SK-N-SH (cell line): ENCODE results near the gene CALD1. TPM values are rescaled to one million over a fixed set of nuclear protein-coding genes. Genes with fewer than 3 reads are reported as not detected.

Experiments used
- CTCF ChIA-PET: fragments of 300-600, 350-600 bp; formaldehyde crosslinking; extraction: SDS; loops from one replicate; lab custom pipeline; 2021; lab: Yijun Ruan, JAX
- POLR2A ChIA-PET: fragments of 350-600 bp; sonication (Branson Sonifier 250); formaldehyde crosslinking; extraction: SDS; loops from one replicate; lab custom pipeline; 2020; ENCODE audit warnings: antibody characterized with exemption, inconsistent platforms; lab: Yijun Ruan, JAX
- DNase-seq: peaks from one replicate; pipeline ENCODE4 v3.0.0; 2012
- H2AFZ ChIP-seq: fragments of 200-600 bp; sonication (generic); 2 replicates; pipeline ENCODE4 v1.8.1; 2016; ENCODE audit warnings: antibody characterized with exemption, mild to moderate bottlenecking, low read depth
- H3F3A ChIP-seq: fragments of 200-600 bp; sonication (generic); replicated peaks from 2 replicates; pipeline ENCODE3; 2016; ENCODE audit warnings: antibody characterized with exemption, mild to moderate bottlenecking; ENCODE audit not compliant: insufficient read depth
- H3K27ac ChIP-seq, 2 experiments: fragments of 200-500 bp in 1 of 2; fragments of 200-600 bp in 1 of 2; sonication (Bioruptor generic) in 1 of 2; sonication (generic), shearing (Covaris generic) in 1 of 2; 2 replicates each; pipeline versions ENCODE4 v1.5.1 to v1.6.1; 2014 to 2016; ENCODE audit warnings: low read depth in 2 of 2, inconsistent platforms in 1 of 2, low read length in 1 of 2, mild to moderate bottlenecking in 1 of 2, mixed read lengths in 1 of 2
- H3K27me3 ChIP-seq: fragments of 200-600 bp; sonication (generic), shearing (Covaris generic); 2 replicates; pipeline ENCODE4 v1.6.1; 2016; ENCODE audit warnings: mixed run types; ENCODE audit not compliant: insufficient read depth
- H3K36me3 ChIP-seq, 2 experiments: fragments of 200-500 bp in 1 of 2; fragments of 200-600 bp in 1 of 2; sonication (Bioruptor generic) in 1 of 2; sonication (generic) in 1 of 2; replicated peaks in 1 of 2; 2 replicates each; pipeline versions ENCODE3 to v1.5.1; 2014 to 2016; ENCODE audit warnings: low read length in 1 of 2, mild to moderate bottlenecking in 1 of 2; ENCODE audit not compliant: insufficient read depth in 2 of 2, control insufficient read depth in 1 of 2
- H3K4me1 ChIP-seq, 2 experiments: fragments of 200-500 bp in 1 of 2; fragments of 200-600 bp in 1 of 2; sonication (Bioruptor generic) in 1 of 2; sonication (generic), shearing (Covaris generic) in 1 of 2; 2 replicates each; pipeline versions ENCODE4 v1.5.1 to v1.6.1; 2014 to 2016; ENCODE audit warnings: low read depth in 1 of 2, low read length in 1 of 2, mixed run types in 1 of 2; ENCODE audit not compliant: insufficient read depth in 2 of 2, control insufficient read depth in 1 of 2
- H3K4me2 ChIP-seq: fragments of 200-600 bp; sonication (generic), shearing (Covaris generic); 2 replicates; pipeline ENCODE4 v1.6.1; 2017; ENCODE audit warnings: mixed run types
- H3K4me3 ChIP-seq, 2 experiments: fragments of 200-500 bp in 1 of 2; fragments of 200-600 bp in 1 of 2; sonication (Bioruptor generic) in 1 of 2; sonication (generic), shearing (Covaris generic) in 1 of 2; 2 replicates each; pipeline versions ENCODE4 v1.5.1 to v1.8.1; 2014 to 2016; ENCODE audit warnings: low read depth in 2 of 2, inconsistent platforms in 1 of 2, low read length in 1 of 2, mild to moderate bottlenecking in 1 of 2, mixed read lengths in 1 of 2, moderate library complexity in 1 of 2
- H3K79me2 ChIP-seq: fragments of 200-600 bp; sonication (generic); 2 replicates; pipeline ENCODE4 v1.8.1; 2017; ENCODE audit warnings: mild to moderate bottlenecking; ENCODE audit not compliant: insufficient read depth
- H3K9ac ChIP-seq: fragments of 200-600 bp; sonication (generic); 2 replicates; pipeline ENCODE4 v1.6.1; 2017; ENCODE audit warnings: mixed run types
- H3K9me2 ChIP-seq: fragments of 200-600 bp; sonication (generic); 2 replicates; pipeline ENCODE4 v1.6.1; 2017; ENCODE audit warnings: mixed run types
- H3K9me3 ChIP-seq: fragments of 200-600 bp; sonication (generic); 2 replicates; pipeline ENCODE4 v1.6.1; 2017; ENCODE audit warnings: mixed run types, mild to moderate bottlenecking, moderate library complexity
- H4K20me1 ChIP-seq: fragments of 200-600 bp; sonication (generic); 2 replicates; pipeline ENCODE4 v1.6.1; 2017; ENCODE audit warnings: mild to moderate bottlenecking, mixed run types; ENCODE audit not compliant: insufficient read depth
- EP300 ChIP-seq, 2 experiments: IDR thresholded peaks; 2 replicates each; pipeline versions ENCODE4 v1.4.0 to v1.6.1; 2012; ENCODE audit warnings: borderline replicate concordance in 1 of 2, low read depth in 1 of 2, low read length in 1 of 2
- JUND ChIP-seq: IDR thresholded peaks from 2 replicates; pipeline ENCODE4 v1.4.0; 2012
- NRF1 ChIP-seq: IDR thresholded peaks from 2 replicates; pipeline ENCODE4 v1.6.1; 2012; ENCODE audit warnings: low read depth, mild to moderate bottlenecking, low read length
- POLR2AphosphoS5 ChIP-seq: IDR thresholded peaks from 2 replicates; pipeline ENCODE4 v1.6.1; 2012; ENCODE audit warnings: low read depth, low read length
- SMC3 ChIP-seq: IDR thresholded peaks from 2 replicates; pipeline ENCODE4 v1.6.1; 2012; ENCODE audit warnings: low read depth, low read length, improper control_type of control experiment
- TCF12 ChIP-seq: IDR thresholded peaks from 2 replicates; pipeline ENCODE4 v1.4.0; 2012
- WGBS: methylation state at CpG from one replicate; pipeline ENCODE4 v1.1.6; 2017; ENCODE audit warnings: low lambda C conversion rate; 5-methylcytosine and 5-hydroxymethylcytosine counted together
- polyA plus RNA-seq, 3 experiments: library from polyadenylated mRNA; depleted of rRNA; stranded (reverse); fragments of >200 nt; gene quantifications; 2 replicates each; pipeline ENCODE4 v1.2.3, GENCODE V29; 2012
- TF ChIP-seq, protein P1 (sequence below): fragments of 150-350 bp; IDR thresholded peaks from 2 replicates; pipeline ENCODE4 v1.6.1; 2016; ENCODE audit warnings: mild to moderate bottlenecking, low read depth, low read length
- TF ChIP-seq, protein P2 (sequence below): IDR thresholded peaks from 2 replicates; pipeline ENCODE4 v1.4.0; 2012; ENCODE audit warnings: low read depth, borderline replicate concordance

Gene CALD1
- polyA plus RNA-seq, 1 of the 3 experiments (the other 2 are of a cell fraction): 299 TPM

DNA sequence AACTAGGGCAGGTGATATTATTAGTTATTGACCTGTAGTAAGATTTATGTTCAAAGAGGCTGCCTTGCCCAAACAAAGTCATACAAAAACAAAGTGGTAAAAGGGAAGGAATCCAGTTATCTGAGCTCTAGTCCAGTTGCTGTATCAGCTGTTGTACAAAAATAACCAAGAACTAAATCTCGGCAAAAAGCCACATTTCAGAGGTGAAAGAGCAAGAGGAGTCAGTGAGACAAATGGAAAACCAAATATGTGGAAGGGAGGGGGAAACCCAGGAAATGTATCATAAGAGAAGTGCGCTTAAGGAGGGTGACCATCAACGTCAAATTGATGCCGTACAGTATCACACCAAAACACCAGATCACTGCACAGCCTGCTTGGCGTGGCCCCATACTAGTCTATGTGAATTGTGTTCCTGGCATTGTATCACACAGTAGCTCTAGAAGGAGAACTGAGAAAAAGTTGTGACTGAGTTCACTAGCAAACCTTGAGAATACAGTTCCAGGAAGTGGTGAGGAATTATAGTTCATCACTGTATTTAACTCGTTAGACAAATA is 213.3 kb downstream of the CALD1 start:
- no peaks in the 10 kb centered on the region for H3F3A ChIP-seq
- H3K4me2 ChIP-seq: no peak overlapping the region
- ChIA-PET CTCF (interaction anchor here (1.0 to 1.4 kb wide), 2 partner anchors 9 to 178 kb away, joined by 4 read pairs; partner anchors contain the start of gene CYREN), POLR2A (no interaction called here)
- peaks cover 26 to 59% of the 10 kb centered on the region in 2 experiments for H3K36me3 ChIP-seq
- H3K9ac ChIP-seq: no peak overlapping the region
- H3K27me3 ChIP-seq: no peaks in the 10 kb centered on the region
- no peaks in the 10 kb centered on the region; the same call in 1 of the 2 replicates for H3K9me2 ChIP-seq
- no peak overlapping the region for H3K4me3 ChIP-seq
- H4K20me1 ChIP-seq: no peaks in the 10 kb centered on the region
- TF ChIP-seq POLR2AphosphoS5: no peak
- no peak for TF ChIP-seq JUND
- no peak for TF ChIP-seq NRF1
- no peak for TF ChIP-seq TCF12
- TF ChIP-seq, protein P1, sequence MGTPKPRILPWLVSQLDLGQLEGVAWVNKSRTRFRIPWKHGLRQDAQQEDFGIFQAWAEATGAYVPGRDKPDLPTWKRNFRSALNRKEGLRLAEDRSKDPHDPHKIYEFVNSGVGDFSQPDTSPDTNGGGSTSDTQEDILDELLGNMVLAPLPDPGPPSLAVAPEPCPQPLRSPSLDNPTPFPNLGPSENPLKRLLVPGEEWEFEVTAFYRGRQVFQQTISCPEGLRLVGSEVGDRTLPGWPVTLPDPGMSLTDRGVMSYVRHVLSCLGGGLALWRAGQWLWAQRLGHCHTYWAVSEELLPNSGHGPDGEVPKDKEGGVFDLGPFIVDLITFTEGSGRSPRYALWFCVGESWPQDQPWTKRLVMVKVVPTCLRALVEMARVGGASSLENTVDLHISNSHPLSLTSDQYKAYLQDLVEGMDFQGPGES: no peak
- TF ChIP-seq, protein P2, sequence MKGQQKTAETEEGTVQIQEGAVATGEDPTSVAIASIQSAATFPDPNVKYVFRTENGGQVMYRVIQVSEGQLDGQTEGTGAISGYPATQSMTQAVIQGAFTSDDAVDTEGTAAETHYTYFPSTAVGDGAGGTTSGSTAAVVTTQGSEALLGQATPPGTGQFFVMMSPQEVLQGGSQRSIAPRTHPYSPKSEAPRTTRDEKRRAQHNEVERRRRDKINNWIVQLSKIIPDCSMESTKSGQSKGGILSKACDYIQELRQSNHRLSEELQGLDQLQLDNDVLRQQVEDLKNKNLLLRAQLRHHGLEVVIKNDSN: no peak
- no peak for TF ChIP-seq SMC3
- no peak overlapping the region for H2AFZ ChIP-seq
- H3K79me2 ChIP-seq: peaks cover 12% of the 10 kb centered on the region
- 0 out of 2 replicates have a peak, but pooled peaks cover under 1% of the 10 kb centered on the region for H3K9me3 ChIP-seq
- no peak for DNase-seq
- WGBS: 96% methylated on average over 6 of the region's 6 CpGs
- peaks cover 0 to 16% of the 10 kb centered on the region in 2 experiments; a peak in 2 of 4 replicates for H3K4me1 ChIP-seq
- H3K27ac ChIP-seq: no peak overlapping the region; a peak in 1 of 4 replicates

DNA sequence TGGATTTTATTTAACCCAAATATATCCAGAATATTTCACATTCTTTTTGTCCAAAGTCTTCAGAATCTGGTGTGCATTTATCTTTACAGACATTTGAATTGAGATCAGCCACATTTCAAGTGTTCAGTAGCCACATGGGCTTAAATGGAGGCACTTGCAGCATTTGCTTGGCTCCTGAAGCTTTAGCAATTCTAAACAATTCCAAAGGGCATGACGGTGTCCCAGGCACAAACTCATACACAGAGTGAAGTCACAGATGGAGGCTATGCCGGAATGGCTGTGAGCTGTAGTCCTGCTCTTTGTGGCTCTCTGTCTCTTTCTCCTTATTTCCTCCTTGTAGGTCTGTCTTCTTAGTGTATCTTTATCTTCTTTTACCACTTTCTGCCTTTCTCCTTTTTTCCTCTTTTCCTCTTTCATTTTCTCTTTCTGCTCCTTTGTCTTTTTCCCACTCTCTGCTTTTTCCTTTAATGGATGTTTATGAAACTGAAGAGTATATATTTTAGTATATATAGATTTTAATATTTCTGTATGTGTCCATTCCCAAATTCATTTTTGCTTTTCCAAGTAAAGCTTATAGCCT is 214.5 kb downstream of the CALD1 start:
- ChIA-PET CTCF (interaction anchor here (1.4 to 1.6 kb wide), 2 partner anchors 7 to 177 kb away, joined by 4 read pairs; partner anchors contain the start of genes AGBL3 and CYREN), POLR2A (no interaction called here)
- Histone ChIP-seq H3K79me2 (0 out of 2 replicates have a peak, but pooled peaks cover under 1% of the 10 kb centered on the region), H3K9me2 (no peaks in the 10 kb centered on the region), H3K9me3 (no peaks in the 10 kb centered on the region), H3K36me3 (peaks cover 25 to 64% of the 10 kb centered on the region in 2 experiments), H4K20me1 (no peaks in the 10 kb centered on the region), H3K27me3 (no peaks in the 10 kb centered on the region), H3K4me2 (no peak overlapping the region), H3K9ac (no peak overlapping the region), H2AFZ (no peak overlapping the region), H3K4me1 (peaks cover 0 to 12% of the 10 kb centered on the region in 2 experiments; a peak in 2 of 4 replicates), H3K27ac (no peak overlapping the region), H3F3A (no peaks in the 10 kb centered on the region), H3K4me3 (no peak overlapping the region)
- 90% methylated on average over 2 of the region's 2 CpGs for WGBS
- TF ChIP-seq EP300 (IDR thresholded peaks at IDR 0.05; ENCODE audit: borderline replicate concordance in 1 of 2, low read depth in 1 of 2, low read length in 1 of 2): no peak
- DNase-seq: no peak
